Amniotic epithelial cell (primary cell): ENCODE results near the gene KRTAP10-5.
"Not testable (repeated sequence)": the region's sequence is repeated elsewhere in the genome, so short reads cannot be mapped to it uniquely, and the experiment has no call there.

Source experiments
- DNase-seq: peaks from one replicate; pipeline ENCODE4 v3.0.0-alpha.2; 2010; ENCODE audit warnings: low read depth

The KRTAP10-5 gene

GRCh38 chr21:44580231-44580821, at the start of gene KRTAP10-5:
KRTAP10-5 (minus strand) TSS chr21:44580604; CDS start chr21:44580578, 26 bp downstream.
- DNase-seq: not testable (repeated sequence)

GRCh38 chr21:44628707-44629391, 48.4 kb upstream of the KRTAP10-5 start:
- no peak for DNase-seq

- DNase-seq: not testable (repeated sequence)
These were observed 47.4 kb upstream of the KRTAP10-5 start for GRCh38 chr21:44627831-44628233.

GRCh38 chr21:44627181-44627822, 46.9 kb upstream of the KRTAP10-5 start:
- not testable (repeated sequence) for DNase-seq

- DNase-seq: no peak
These were observed 46.3 kb upstream of the KRTAP10-5 start, which contains the start of gene KRTAP10-9 for GRCh38 chr21:44626673-44627143. KRTAP10-9 (plus strand) TSS chr21:44627093; CDS start chr21:44627172, 79 bp downstream.

GRCh38 chr21:44626262-44626661, 45.9 kb upstream of the KRTAP10-5 start:
- DNase-seq: no peak

GRCh38 chr21:44625756-44626155, 45.4 kb upstream of the KRTAP10-5 start:
- DNase-seq: no peak

GRCh38 chr21:44623575-44623974, 43.2 kb upstream of the KRTAP10-5 start:
- no peak for DNase-seq

- no peak for DNase-seq
These were observed 39.5 kb upstream of the KRTAP10-5 start for GRCh38 chr21:44619886-44620285.

GRCh38 chr21:44618909-44619308, 38.5 kb upstream of the KRTAP10-5 start:
- DNase-seq: no peak

- DNase-seq: no peak
These were observed 38.1 kb upstream of the KRTAP10-5 start for GRCh38 chr21:44618504-44618903.

- no peak for DNase-seq
These were observed 36.7 kb upstream of the KRTAP10-5 start for GRCh38 chr21:44617071-44617501.

GRCh38 chr21:44616591-44616926, 36.2 kb upstream of the KRTAP10-5 start:
- DNase-seq: no peak

- no peak for DNase-seq
These were observed 35.6 kb upstream of the KRTAP10-5 start for GRCh38 chr21:44615911-44616590.

GRCh38 chr21:44615466-44615865, 35.1 kb upstream of the KRTAP10-5 start:
- no peak for DNase-seq

- no peak for DNase-seq
These were observed 34.6 kb upstream of the KRTAP10-5 start for GRCh38 chr21:44614961-44615391.

GRCh38 chr21:44614161-44614631, 33.8 kb upstream of the KRTAP10-5 start:
- no peak for DNase-seq

- no peak for DNase-seq
These were observed 33.2 kb upstream of the KRTAP10-5 start for GRCh38 chr21:44613386-44614155.

- no peak for DNase-seq
These were observed 32.3 kb upstream of the KRTAP10-5 start for GRCh38 chr21:44612669-44613229.

GRCh38 chr21:44612029-44612486, 31.7 kb upstream of the KRTAP10-5 start, which contains the start of gene KRTAP10-8:
KRTAP10-8 (plus strand) TSS chr21:44612079; CDS start chr21:44612101, 22 bp downstream.
- DNase-seq: no peak

GRCh38 chr21:44611551-44611950, 31.1 kb upstream of the KRTAP10-5 start:
- DNase-seq: no peak
